Measurements from ENCODE around the gene LMNA. TPM values are rescaled to one million over a fixed set of nuclear protein-coding genes. Genes with fewer than 3 reads are reported as not detected.

Gene LMNA
- total RNA-seq, 1 experiment from 2014 or later = 576 TPM

- in situ Hi-C loops (cut with HindIII; ENCODE audit: low pct_unique_long_range_greater_than_20kb, low sequenced_read_pairs) = no loop called here
- DNase-seq (ENCODE audit: low read depth, low spot score) = no peak
These were observed 32.4 kb downstream of the LMNA start for GRCh38 chr1:156146769-156147405.

GRCh38 chr1:156148216-156148615, 33.7 kb downstream of the LMNA start:
- no peak for DNase-seq (ENCODE audit: low read depth, low spot score)
- in situ Hi-C loops (cut with HindIII; ENCODE audit: low pct_unique_long_range_greater_than_20kb, low sequenced_read_pairs) = no loop called here

- in situ Hi-C loops (cut with HindIII; ENCODE audit: low pct_unique_long_range_greater_than_20kb, low sequenced_read_pairs) = no loop called here
- no peak for DNase-seq (ENCODE audit: low read depth, low spot score)
These were observed 35.1 kb downstream of the LMNA start for GRCh38 chr1:156149374-156150332.

GRCh38 chr1:156150333-156151011, 36.0 kb downstream of the LMNA start:
- in situ Hi-C loops (cut with HindIII; ENCODE audit: low pct_unique_long_range_greater_than_20kb, low sequenced_read_pairs) = no loop called here
- DNase-seq (ENCODE audit: low read depth, low spot score) = no peak

- DNase-seq (ENCODE audit: low read depth, low spot score) = no peak
- in situ Hi-C loops (cut with HindIII; ENCODE audit: low pct_unique_long_range_greater_than_20kb, low sequenced_read_pairs) = no loop called here
These were observed 36.7 kb downstream of the LMNA start for GRCh38 chr1:156151093-156151688.

- in situ Hi-C loops (cut with HindIII; ENCODE audit: low pct_unique_long_range_greater_than_20kb, low sequenced_read_pairs) = no loop called here
- no peak for DNase-seq (ENCODE audit: low read depth, low spot score)
These were observed 38.1 kb downstream of the LMNA start for GRCh38 chr1:156152628-156153027.

GRCh38 chr1:156153362-156153761, 38.9 kb downstream of the LMNA start, which contains the start of gene SEMA4A:
Gene SEMA4A (plus strand): TSS chr1:156153585. CDS start chr1:156154579, 994 bp downstream.
- in situ Hi-C loops (cut with HindIII; ENCODE audit: low pct_unique_long_range_greater_than_20kb, low sequenced_read_pairs) = no loop called here
- no peak for DNase-seq (ENCODE audit: low read depth, low spot score)

- no peak for DNase-seq (ENCODE audit: low read depth, low spot score)
- in situ Hi-C loops (cut with HindIII; ENCODE audit: low pct_unique_long_range_greater_than_20kb, low sequenced_read_pairs) = no loop called here
These were observed 39.8 kb downstream of the LMNA start for GRCh38 chr1:156154317-156154749.

- DNase-seq (ENCODE audit: low read depth, low spot score) = no peak
- in situ Hi-C loops (cut with HindIII; ENCODE audit: low pct_unique_long_range_greater_than_20kb, low sequenced_read_pairs) = no loop called here
These were observed 41.4 kb downstream of the LMNA start for GRCh38 chr1:156155756-156156510.

- in situ Hi-C loops (cut with HindIII; ENCODE audit: low pct_unique_long_range_greater_than_20kb, low sequenced_read_pairs) = no loop called here
- DNase-seq (ENCODE audit: low read depth, low spot score) = no peak
These were observed 43.0 kb downstream of the LMNA start for GRCh38 chr1:156157506-156157905.

GRCh38 chr1:156157966-156158365, 43.5 kb downstream of the LMNA start:
- DNase-seq (ENCODE audit: low read depth, low spot score) = no peak
- in situ Hi-C loops (cut with HindIII; ENCODE audit: low pct_unique_long_range_greater_than_20kb, low sequenced_read_pairs) = no loop called here

- DNase-seq (ENCODE audit: low read depth, low spot score) = no peak
- in situ Hi-C loops (cut with HindIII; ENCODE audit: low pct_unique_long_range_greater_than_20kb, low sequenced_read_pairs) = no loop called here
These were observed 45.7 kb downstream of the LMNA start for GRCh38 chr1:156160000-156160742.

- no peak for DNase-seq (ENCODE audit: low read depth, low spot score)
- in situ Hi-C loops (cut with HindIII; ENCODE audit: low pct_unique_long_range_greater_than_20kb, low sequenced_read_pairs) = no loop called here
These were observed 46.2 kb downstream of the LMNA start for GRCh38 chr1:156160743-156161171.

GRCh38 chr1:156162430-156163037, 48.0 kb downstream of the LMNA start:
- no peak for DNase-seq (ENCODE audit: low read depth, low spot score)
- in situ Hi-C loops (cut with HindIII; ENCODE audit: low pct_unique_long_range_greater_than_20kb, low sequenced_read_pairs) = no loop called here

GRCh38 chr1:156163712-156164111, 49.2 kb downstream of the LMNA start:
- in situ Hi-C loops (cut with HindIII; ENCODE audit: low pct_unique_long_range_greater_than_20kb, low sequenced_read_pairs) = no loop called here
- DNase-seq (ENCODE audit: low read depth, low spot score) = no peak

- in situ Hi-C loops (cut with HindIII; ENCODE audit: low pct_unique_long_range_greater_than_20kb, low sequenced_read_pairs) = no loop called here
- no peak for DNase-seq (ENCODE audit: low read depth, low spot score)
These were observed 49.8 kb downstream of the LMNA start for GRCh38 chr1:156164125-156164831.
